Choroid plexus epithelial cell (primary cell): ENCODE measurements around the gene IREB2.
"Not testable (repeated sequence)": the region's sequence is repeated elsewhere in the genome, so short reads cannot be mapped to it uniquely, and the experiment has no call there.

Source experiments
- DNase-seq: peaks from one replicate; pipeline ENCODE4 v3.0.0-alpha.2; 2010; ENCODE audit warnings: low read depth
- H3K4me3 ChIP-seq: 2 replicates; pipeline ENCODE4 v1.5.1; 2011; ENCODE audit warnings: low read depth, mild to moderate bottlenecking, control low read depth, low read length, moderate library complexity
- CTCF ChIP-seq: conservative IDR thresholded peaks from 2 replicates; pipeline ENCODE4 v1.5.1; 2011; ENCODE audit warnings: low read depth, mild to moderate bottlenecking, control low read depth, inconsistent platforms, low read length, moderate library complexity

The IREB2 gene

GRCh38 chr15:78398076-78398825, 39.8 kb upstream of the IREB2 start:
- no peak for DNase-seq
- TF ChIP-seq CTCF, result no peak
- no peak overlapping the region for H3K4me3 ChIP-seq

GRCh38 chr15:78399091-78399490, 38.9 kb upstream of the IREB2 start:
- DNase-seq, result peak; percentile 17
- no peak for TF ChIP-seq CTCF
- no peak overlapping the region for H3K4me3 ChIP-seq

GRCh38 chr15:78402061-78402610, 35.9 kb upstream of the IREB2 start:
- DNase-seq, result no peak
- no peak for TF ChIP-seq CTCF
- no peak overlapping the region for H3K4me3 ChIP-seq

- no peak for DNase-seq
- no peak for TF ChIP-seq CTCF
- H3K4me3 ChIP-seq, result no peak overlapping the region
Measured at GRCh38 chr15:78404125-78404524, 33.9 kb upstream of the IREB2 start.

GRCh38 chr15:78404796-78405195, 33.2 kb upstream of the IREB2 start:
- not testable (repeated sequence) for DNase-seq, H3K4me3 ChIP-seq

- no peak for DNase-seq
- TF ChIP-seq CTCF, result no peak
- H3K4me3 ChIP-seq, result no peak overlapping the region
Measured at GRCh38 chr15:78405336-78405924, 32.6 kb upstream of the IREB2 start.

GRCh38 chr15:78406016-78406585, 31.9 kb upstream of the IREB2 start:
- no peak for TF ChIP-seq CTCF
- no peak for DNase-seq
- no peak overlapping the region for H3K4me3 ChIP-seq
